LoVo (cell line): Measurements from ENCODE around the gene PCDHA1.

Experiments used
- DNase-seq: peaks from one replicate; pipeline ENCODE4 v3.0.0-alpha.2; 2016; ENCODE audit warnings: low spot score

The PCDHA1 gene

GRCh38 chr5:140988608-140989007 lies 202.7 kb downstream of the PCDHA1 start:
- no peak for DNase-seq

GRCh38 chr5:140989254-140990020 lies 203.5 kb downstream of the PCDHA1 start:
- DNase-seq = no peak

GRCh38 chr5:140992828-140993227 lies 206.9 kb downstream of the PCDHA1 start:
- no peak for DNase-seq

- no peak for DNase-seq
Observed at GRCh38 chr5:140996060-140996459, 210.1 kb downstream of the PCDHA1 start.

- no peak for DNase-seq
Observed at GRCh38 chr5:140998921-140999410, 213.0 kb downstream of the PCDHA1 start.

GRCh38 chr5:141001446-141001843 lies 215.5 kb downstream of the PCDHA1 start:
- peak; percentile 9 for DNase-seq

- DNase-seq = peak; percentile 11
Observed at GRCh38 chr5:141001844-141002604, 216.1 kb downstream of the PCDHA1 start.

- no peak for DNase-seq
Observed at GRCh38 chr5:141002605-141002965, 216.6 kb downstream of the PCDHA1 start.

- DNase-seq = no peak
Observed at GRCh38 chr5:141003031-141003430, 217.1 kb downstream of the PCDHA1 start.

- DNase-seq = peak; percentile 95
Observed at GRCh38 chr5:141003791-141004611, 218.1 kb downstream of the PCDHA1 start.

- no peak for DNase-seq
Observed at GRCh38 chr5:141007791-141008190, 221.9 kb downstream of the PCDHA1 start.

- DNase-seq = no peak
Observed at GRCh38 chr5:141010047-141010793, 224.3 kb downstream of the PCDHA1 start.

GRCh38 chr5:141017943-141018342 lies 232.0 kb downstream of the PCDHA1 start:
- DNase-seq = no peak

- no peak for DNase-seq
Observed at GRCh38 chr5:141022384-141022783, 236.4 kb downstream of the PCDHA1 start.

- DNase-seq = no peak
Observed at GRCh38 chr5:141031006-141031405, 245.1 kb downstream of the PCDHA1 start.

- DNase-seq = no peak
Observed at GRCh38 chr5:141032626-141033025, 246.7 kb downstream of the PCDHA1 start.

GRCh38 chr5:141039061-141039460 lies 253.1 kb downstream of the PCDHA1 start:
- no peak for DNase-seq

GRCh38 chr5:141039517-141039916 lies 253.6 kb downstream of the PCDHA1 start:
- peak; percentile 8 for DNase-seq

GRCh38 chr5:141040093-141040770 lies 254.3 kb downstream of the PCDHA1 start:
- peak; percentile 34 for DNase-seq

GRCh38 chr5:141040771-141041426 lies 255.0 kb downstream of the PCDHA1 start:
- DNase-seq = peak; percentile 82

- no peak for DNase-seq
Observed at GRCh38 chr5:141041427-141041785, 255.5 kb downstream of the PCDHA1 start.
